ENCODE results near the gene SPRY1.

GRCh38 chr4:123423819-123424218 is 27.2 kb downstream of the SPRY1 start:
- no peak for TF ChIP-seq POLR2AphosphoS5 (IDR thresholded peaks at IDR 0.05)
- no peak for TF ChIP-seq CTCF (IDR thresholded peaks at IDR 0.05)
- TF ChIP-seq EP300 (IDR thresholded peaks at IDR 0.05), result no peak
- TF ChIP-seq POLR2A (IDR thresholded peaks at IDR 0.05), result no peak
